ENCODE results near the gene TMEM100.

TMEM100 gene

GRCh38 chr17:55699181-55699860 is 23.3 kb downstream of the TMEM100 start:
- H3K27me3 ChIP-seq (replicated peaks; ENCODE audit: insufficient read depth, low read length), result no peaks in the 10 kb centered on the region

DNA sequence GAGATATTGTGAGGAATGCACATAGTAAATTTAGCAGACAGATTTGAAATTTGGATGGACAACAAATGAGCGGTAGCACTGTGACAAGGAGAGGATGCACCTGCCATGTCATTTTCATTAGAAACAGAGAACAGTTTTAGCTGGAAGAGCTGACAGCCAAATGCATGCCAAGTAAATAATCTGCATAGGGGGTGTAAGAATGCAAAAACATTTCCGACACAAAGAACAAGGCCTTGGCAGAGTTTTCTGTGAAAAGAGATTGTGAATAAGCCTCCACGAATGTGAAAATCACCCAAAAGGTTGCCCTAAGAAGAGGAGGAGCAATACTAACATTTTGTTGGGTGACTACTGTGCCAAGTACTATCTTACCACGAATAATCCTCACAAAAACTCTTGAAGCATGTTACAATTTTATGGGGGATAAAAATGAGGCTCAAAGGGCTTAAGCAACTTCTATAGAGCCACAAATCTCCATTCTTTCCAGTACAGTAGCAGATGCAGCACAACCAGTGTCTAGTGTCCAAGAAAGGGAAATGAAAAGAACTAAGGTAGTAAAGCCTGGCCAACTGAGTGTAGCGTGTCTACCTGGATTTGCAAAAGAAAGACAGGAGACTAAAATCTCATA is 28.3 kb downstream of the TMEM100 start:
- Histone ChIP-seq H3K27ac (ENCODE audit: low read length) (no peak overlapping the region), H3K4me1 (ENCODE audit: low read length) (no peaks in the 10 kb centered on the region)
- TF ChIP-seq EZH2phosphoT487 (IDR thresholded peaks at IDR 0.05; ENCODE audit: low read length) (no peak), EZH2 (optimal IDR thresholded peaks at IDR 0.05; ENCODE audit: low read depth, low read length) (no peak)
- TF ChIP-seq, protein P1, sequence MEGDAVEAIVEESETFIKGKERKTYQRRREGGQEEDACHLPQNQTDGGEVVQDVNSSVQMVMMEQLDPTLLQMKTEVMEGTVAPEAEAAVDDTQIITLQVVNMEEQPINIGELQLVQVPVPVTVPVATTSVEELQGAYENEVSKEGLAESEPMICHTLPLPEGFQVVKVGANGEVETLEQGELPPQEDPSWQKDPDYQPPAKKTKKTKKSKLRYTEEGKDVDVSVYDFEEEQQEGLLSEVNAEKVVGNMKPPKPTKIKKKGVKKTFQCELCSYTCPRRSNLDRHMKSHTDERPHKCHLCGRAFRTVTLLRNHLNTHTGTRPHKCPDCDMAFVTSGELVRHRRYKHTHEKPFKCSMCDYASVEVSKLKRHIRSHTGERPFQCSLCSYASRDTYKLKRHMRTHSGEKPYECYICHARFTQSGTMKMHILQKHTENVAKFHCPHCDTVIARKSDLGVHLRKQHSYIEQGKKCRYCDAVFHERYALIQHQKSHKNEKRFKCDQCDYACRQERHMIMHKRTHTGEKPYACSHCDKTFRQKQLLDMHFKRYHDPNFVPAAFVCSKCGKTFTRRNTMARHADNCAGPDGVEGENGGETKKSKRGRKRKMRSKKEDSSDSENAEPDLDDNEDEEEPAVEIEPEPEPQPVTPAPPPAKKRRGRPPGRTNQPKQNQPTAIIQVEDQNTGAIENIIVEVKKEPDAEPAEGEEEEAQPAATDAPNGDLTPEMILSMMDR (IDR thresholded peaks at IDR 0.05; ENCODE audit: low read length), result no peak

More at GRCh38 chr17:55699181-55699860, 23.3 kb downstream of the TMEM100 start:
- Histone ChIP-seq H4K20me1 (ENCODE audit: insufficient read depth, low read length) (no peaks in the 10 kb centered on the region), H3K9me2 (replicated peaks; ENCODE audit: insufficient read depth, low read length) (no peaks in the 10 kb centered on the region), H2AFZ (ENCODE audit: low read length) (no peak overlapping the region), H3K4me1 (ENCODE audit: low read length) (no peaks in the 10 kb centered on the region), H3K79me2 (ENCODE audit: low read length) (no peaks in the 10 kb centered on the region), H3K27ac (ENCODE audit: low read length) (no peak overlapping the region), H3K9ac (ENCODE audit: low read length) (no peak overlapping the region), H3K4me3 (ENCODE audit: low read length) (no peak overlapping the region), H3K9me3 (replicated peaks; ENCODE audit: insufficient read depth, low read length) (no peaks in the 10 kb centered on the region), H3K4me2 (ENCODE audit: low read depth, low read length) (no peak overlapping the region), H3K36me3 (replicated peaks; ENCODE audit: insufficient read depth, low read length) (no peaks in the 10 kb centered on the region), H3F3A (ENCODE audit: insufficient read depth, low read length) (no peaks in the 10 kb centered on the region)
- no peak for DNase-seq
- TF ChIP-seq EZH2 (optimal IDR thresholded peaks at IDR 0.05; ENCODE audit: low read depth, low read length) (no peak), EZH2phosphoT487 (IDR thresholded peaks at IDR 0.05; ENCODE audit: low read length) (no peak)
- TF ChIP-seq, protein P1 (IDR thresholded peaks at IDR 0.05; ENCODE audit: low read length), result no peak

GRCh38 chr17:55693254-55694216 is 29.1 kb downstream of the TMEM100 start:
- Histone ChIP-seq H3K4me3 (ENCODE audit: low read length) (no peak overlapping the region), H3K9me3 (replicated peaks; ENCODE audit: insufficient read depth, low read length) (no peaks in the 10 kb centered on the region), H3K27ac (ENCODE audit: low read length) (no peak overlapping the region), H3F3A (ENCODE audit: insufficient read depth, low read length) (no peaks in the 10 kb centered on the region), H2AFZ (ENCODE audit: low read length) (no peak overlapping the region), H3K9me2 (replicated peaks; ENCODE audit: insufficient read depth, low read length) (no peaks in the 10 kb centered on the region), H3K36me3 (replicated peaks; ENCODE audit: insufficient read depth, low read length) (no peaks in the 10 kb centered on the region), H3K4me2 (ENCODE audit: low read depth, low read length) (no peak overlapping the region), H4K20me1 (ENCODE audit: insufficient read depth, low read length) (no peaks in the 10 kb centered on the region), H3K4me1 (ENCODE audit: low read length) (no peaks in the 10 kb centered on the region), H3K79me2 (ENCODE audit: low read length) (no peaks in the 10 kb centered on the region), H3K9ac (ENCODE audit: low read length) (no peak overlapping the region), H3K27me3 (replicated peaks; ENCODE audit: insufficient read depth, low read length) (no peaks in the 10 kb centered on the region)
- no peak for DNase-seq
- TF ChIP-seq EZH2 (optimal IDR thresholded peaks at IDR 0.05; ENCODE audit: low read depth, low read length), result no peak

More for the DNA sequence above, 28.3 kb downstream of the TMEM100 start:
- DNase-seq, result no peak
- no peaks in the 10 kb centered on the region for H3K9me2 ChIP-seq (replicated peaks; ENCODE audit: insufficient read depth, low read length)
- H3K4me2 ChIP-seq (ENCODE audit: low read depth, low read length), result no peak overlapping the region
- H3K9ac ChIP-seq (ENCODE audit: low read length), result no peak overlapping the region
- H4K20me1 ChIP-seq (ENCODE audit: insufficient read depth, low read length), result no peaks in the 10 kb centered on the region
- no peaks in the 10 kb centered on the region for H3F3A ChIP-seq (ENCODE audit: insufficient read depth, low read length)
- no peaks in the 10 kb centered on the region for H3K36me3 ChIP-seq (replicated peaks; ENCODE audit: insufficient read depth, low read length)
- H3K27me3 ChIP-seq (replicated peaks; ENCODE audit: insufficient read depth, low read length), result no peaks in the 10 kb centered on the region
- no peak overlapping the region for H3K4me3 ChIP-seq (ENCODE audit: low read length)
- H3K9me3 ChIP-seq (replicated peaks; ENCODE audit: insufficient read depth, low read length), result no peaks in the 10 kb centered on the region
- H3K79me2 ChIP-seq (ENCODE audit: low read length), result no peaks in the 10 kb centered on the region
- H2AFZ ChIP-seq (ENCODE audit: low read length), result no peak overlapping the region

Data from MM.1S (cell line).